Retinal pigment epithelial cell (primary cell): ENCODE results near the gene RAD1.

Experiments
- DNase-seq: peaks from one replicate; pipeline ENCODE4 v3.0.0-alpha.2; 2010; ENCODE audit warnings: low read depth
- H3K4me3 ChIP-seq: 2 replicates; pipeline ENCODE4 v1.5.1; 2011; ENCODE audit warnings: mild to moderate bottlenecking, low read length, control low read depth, moderate library complexity
- CTCF ChIP-seq: conservative IDR thresholded peaks from 2 replicates; pipeline ENCODE4 v1.5.1; 2011; ENCODE audit warnings: low read depth, low read length, control low read depth, inconsistent platforms

RAD1 gene

GRCh38 chr5:34915139-34915855, at the start of gene RAD1, which contains the start of gene BRIX1:
RAD1 (minus strand) TSS chr5:34915504; CDS start chr5:34914892, 612 bp downstream.
BRIX1 (plus strand) TSS chr5:34915711; CDS start chr5:34915739, 28 bp downstream.
- peak; percentile 93 for DNase-seq
- TF ChIP-seq CTCF, result no peak
- peak within 1 kb of the TSS; percentile 97 for H3K4me3 ChIP-seq

- no peak for TF ChIP-seq CTCF
- H3K4me3 ChIP-seq, result no peak overlapping the region
- peak; percentile 10 for DNase-seq
These were observed 44.0 kb upstream of the RAD1 start for GRCh38 chr5:34959323-34959722.

- peak; percentile 75 for TF ChIP-seq CTCF
- DNase-seq, result peak; percentile 6
These were observed 42.8 kb upstream of the RAD1 start for GRCh38 chr5:34957857-34958690.

GRCh38 chr5:34957321-34957720, 42.0 kb upstream of the RAD1 start:
- H3K4me3 ChIP-seq, result no peak overlapping the region
- no peak for DNase-seq
- no peak for TF ChIP-seq CTCF

More at GRCh38 chr5:34957857-34958690, 42.8 kb upstream of the RAD1 start:
- no peak overlapping the region for H3K4me3 ChIP-seq

GRCh38 chr5:34944460-34945047, 29.2 kb upstream of the RAD1 start:
- DNase-seq, result no peak
- no peak overlapping the region for H3K4me3 ChIP-seq
- no peak for TF ChIP-seq CTCF

- no peak overlapping the region for H3K4me3 ChIP-seq
- DNase-seq, result no peak
- TF ChIP-seq CTCF, result no peak
These were observed 28.7 kb upstream of the RAD1 start for GRCh38 chr5:34944044-34944443.
